Measurements from ENCODE around the gene P2RY1.
"Not testable (repeated sequence)": the region's sequence is repeated elsewhere in the genome, so short reads cannot be mapped to it uniquely, and the experiment has no call there.

The P2RY1 gene

GRCh38 chr3:152839511-152839910 is 4.6 kb downstream of the P2RY1 start:
- DNase-seq: no peak

- DNase-seq: no peak
These were observed 6.2 kb downstream of the P2RY1 start for GRCh38 chr3:152841131-152841530.

DNA sequence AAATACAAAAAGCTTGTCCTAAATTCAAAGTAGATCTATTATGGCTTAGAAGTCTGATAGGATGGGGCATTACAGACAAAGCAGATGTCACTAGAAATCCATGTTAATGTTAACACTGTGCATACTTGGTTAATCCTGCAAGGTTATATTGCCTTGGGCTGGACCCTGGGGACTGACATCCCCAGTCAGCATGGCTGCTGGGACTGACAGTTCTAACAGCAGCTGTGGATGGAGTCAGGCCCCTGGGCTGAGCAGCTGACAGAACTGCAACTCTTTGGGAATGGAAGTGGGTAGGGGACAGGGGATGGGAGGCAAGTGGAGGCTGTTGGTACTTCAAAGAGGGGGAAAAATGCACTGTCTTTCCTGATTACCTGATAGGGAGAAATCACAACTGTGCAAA is 7.5 kb downstream of the P2RY1 start:
- DNase-seq: no peak

GRCh38 chr3:152843955-152844354 is 9.0 kb downstream of the P2RY1 start:
- DNase-seq: no peak

DNA sequence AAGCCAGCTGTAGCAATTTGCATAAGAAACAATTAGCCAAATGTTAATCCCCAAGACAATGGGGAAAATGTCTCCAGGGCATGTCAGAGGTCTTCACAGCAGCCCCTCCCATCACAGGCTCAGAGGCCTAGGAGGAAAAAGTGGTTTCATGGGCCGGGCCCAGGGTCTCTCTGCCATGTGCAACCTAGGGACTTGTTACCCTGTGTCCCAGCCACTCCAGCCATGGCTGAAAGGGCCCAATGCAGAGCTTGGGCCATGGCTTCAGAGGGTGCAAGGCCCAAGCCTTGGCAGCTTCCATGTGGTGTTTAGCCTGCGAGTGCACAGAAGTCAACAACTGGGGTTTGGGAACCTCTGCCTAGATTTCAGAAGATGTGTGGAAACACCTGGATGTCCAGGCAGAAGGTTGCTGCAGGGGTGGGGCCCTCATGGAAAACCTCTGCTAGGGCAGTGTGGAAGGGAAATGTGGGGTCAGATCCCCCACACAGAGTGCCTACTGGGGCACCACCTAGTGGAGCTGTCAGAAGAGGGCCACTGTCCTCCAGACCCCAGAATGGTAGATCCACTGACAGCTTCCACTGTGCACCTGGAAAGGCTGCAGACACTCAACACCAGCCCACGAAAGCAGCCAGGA is 11.8 kb downstream of the P2RY1 start:
- DNase-seq: not testable (repeated sequence)

GRCh38 chr3:152847599-152847998 is 12.7 kb downstream of the P2RY1 start:
- DNase-seq: not testable (repeated sequence)

DNA sequence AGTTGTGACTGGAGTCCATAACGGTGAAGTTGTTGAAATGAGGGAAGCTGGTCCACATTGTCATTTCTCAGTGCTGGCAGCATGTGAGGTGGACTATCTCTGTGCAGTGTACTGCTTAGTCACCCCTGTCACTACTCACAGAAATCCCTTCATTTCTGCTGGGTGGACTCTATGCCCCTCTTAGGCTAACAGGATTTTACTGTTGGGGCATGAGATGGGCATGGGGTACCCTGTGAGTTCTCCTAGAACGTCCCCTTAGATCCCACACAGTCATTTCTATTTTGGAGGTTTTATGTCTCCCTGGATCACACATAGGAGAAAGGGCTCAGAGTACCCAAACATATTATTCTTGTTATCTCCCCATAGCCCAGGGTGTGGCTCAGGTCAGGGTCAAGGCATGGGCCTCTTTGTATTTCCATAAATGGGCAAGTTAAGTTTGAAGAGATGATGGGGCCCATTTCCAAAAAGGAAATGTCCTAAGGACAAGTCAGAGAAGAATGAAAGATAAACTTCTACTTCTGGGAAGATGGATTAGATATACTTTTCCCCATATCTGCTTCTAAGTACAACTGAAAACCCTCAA is 15.2 kb downstream of the P2RY1 start:
- no peak for DNase-seq

GRCh38 chr3:152853196-152853595 is 18.3 kb downstream of the P2RY1 start:
- DNase-seq: no peak

DNA sequence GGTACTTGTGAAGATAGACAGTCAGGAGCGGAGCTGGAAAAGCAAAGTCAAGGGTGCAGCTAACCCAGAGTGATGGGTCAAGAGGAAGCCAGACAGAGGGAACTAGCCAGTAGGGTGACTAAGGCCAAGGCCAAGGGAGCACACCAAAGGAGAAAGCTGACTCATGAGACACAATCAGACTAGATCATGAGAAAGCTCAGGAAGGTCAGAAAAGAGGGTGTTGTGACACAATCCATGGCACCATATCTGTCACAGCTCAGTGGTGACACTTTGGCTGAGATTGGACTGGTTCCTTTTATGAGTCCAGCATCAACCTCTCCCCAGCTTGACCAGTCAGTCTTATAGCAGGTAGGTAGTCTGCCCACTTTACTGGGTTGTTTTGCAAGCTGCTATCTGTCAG is 22.2 kb downstream of the P2RY1 start:
- peak in 1 of 2 donors; percentile 45 for DNase-seq

DNA sequence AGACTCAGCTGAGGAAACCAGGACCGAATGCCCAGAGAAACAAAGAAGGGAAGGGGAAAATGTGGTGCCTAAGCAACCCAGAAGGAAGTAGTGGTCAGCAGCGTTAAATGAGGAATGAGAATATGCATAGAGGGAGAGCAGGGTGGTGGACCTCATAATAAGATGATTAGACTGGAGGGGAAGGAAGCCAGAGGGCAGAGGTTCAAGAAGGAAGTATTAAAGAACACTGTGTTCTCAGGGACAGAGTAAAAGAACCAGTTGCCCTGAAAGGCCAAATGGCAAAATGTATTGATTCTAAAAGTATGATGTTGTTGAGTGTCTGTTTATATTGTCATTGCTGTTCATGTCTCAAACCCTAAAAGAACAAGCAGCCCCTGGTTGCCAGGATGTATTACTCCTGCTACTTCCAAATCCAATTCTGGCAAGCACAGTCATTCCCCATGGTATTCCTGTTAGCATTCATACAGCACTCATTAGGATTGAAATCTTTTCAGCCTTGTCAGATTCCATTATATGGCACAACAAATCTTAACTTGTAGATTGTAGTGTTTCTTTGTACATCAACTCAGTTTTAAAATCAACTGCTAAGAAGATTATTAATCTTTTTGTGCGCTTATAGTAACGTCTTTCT is 23.4 kb downstream of the P2RY1 start:
- DNase-seq: no peak

DNA sequence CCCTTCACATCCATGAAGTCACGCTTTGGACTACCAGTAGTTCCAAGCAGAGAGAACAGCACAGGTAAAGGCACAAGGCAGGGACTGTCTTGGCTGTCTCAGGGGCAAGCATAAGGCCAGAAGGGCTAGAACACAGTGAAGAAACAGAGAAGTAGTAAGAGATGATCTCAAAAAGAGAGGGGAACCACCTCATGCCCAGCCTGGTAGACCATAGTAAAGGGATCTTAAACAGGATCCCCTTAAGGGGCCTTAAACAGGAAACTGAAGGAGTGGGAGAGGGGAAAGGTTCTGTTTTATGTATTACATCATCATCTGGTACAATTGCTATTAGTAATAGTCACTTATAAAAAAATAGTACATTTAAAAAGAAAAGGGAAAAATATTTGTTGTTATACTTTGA is 25.8 kb downstream of the P2RY1 start:
- no peak for DNase-seq

GRCh38 chr3:152865668-152866245 is 30.8 kb downstream of the P2RY1 start:
- DNase-seq: no peak

GRCh38 chr3:152870027-152870426 is 35.1 kb downstream of the P2RY1 start:
- no peak for DNase-seq

- not testable (repeated sequence) for DNase-seq
These were observed 38.4 kb downstream of the P2RY1 start for GRCh38 chr3:152873314-152873713.

GRCh38 chr3:152874896-152875749 is 40.2 kb downstream of the P2RY1 start:
- DNase-seq: no peak

GRCh38 chr3:152879130-152879789 is 44.3 kb downstream of the P2RY1 start:
- DNase-seq: no peak

- no peak for DNase-seq
These were observed 44.9 kb downstream of the P2RY1 start for GRCh38 chr3:152879790-152880174.

DNA sequence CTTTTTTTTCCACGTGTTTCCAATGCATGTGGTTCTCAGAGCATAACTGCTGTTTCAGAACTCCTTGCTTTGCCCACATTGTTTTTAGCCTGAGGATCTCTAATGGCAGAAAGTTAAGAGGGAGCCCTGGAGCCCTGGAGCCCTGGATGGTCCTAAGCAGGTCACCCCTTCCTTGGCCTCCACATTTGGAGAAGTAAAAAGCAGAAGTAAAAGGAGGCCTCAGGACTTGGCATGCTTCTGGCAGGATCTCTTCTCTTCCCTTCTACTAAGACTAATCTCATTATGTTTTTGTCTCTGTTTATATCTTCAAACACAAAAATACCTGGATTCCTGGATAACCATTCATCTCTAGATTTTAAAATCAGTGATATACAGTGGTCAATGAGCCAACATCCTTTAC is 50.1 kb downstream of the P2RY1 start:
- no peak for DNase-seq
